H9 (cell line): ENCODE data around the gene GPR153. TPM values are rescaled to one million over a fixed set of nuclear protein-coding genes. Genes with fewer than 3 reads are reported as not detected.

ENCODE experiments used
- DNase-seq: peaks from one replicate; pipeline ENCODE4 v3.0.0-alpha.2; 2017
- H2AFZ ChIP-seq: one replicate; pipeline ENCODE4 v1.6.1; 2013; ENCODE audit warnings: mild to moderate bottlenecking, low read length, control low read depth, moderate library complexity
- H2AK5ac ChIP-seq: 2 replicates; pipeline ENCODE4 v1.6.1; 2013; ENCODE audit warnings: low read length, control low read depth, mixed read lengths; ENCODE audit not compliant: insufficient read length
- H2BK120ac ChIP-seq: one replicate; pipeline ENCODE4 v1.6.1; 2013; ENCODE audit warnings: low read depth, mild to moderate bottlenecking, low read length, control low read depth, inconsistent platforms; ENCODE audit not compliant: poor library complexity, severe bottlenecking
- H2BK12ac ChIP-seq: 2 replicates; pipeline ENCODE4 v1.6.1; 2013; ENCODE audit warnings: low read length, control low read depth, mixed read lengths, low read depth; ENCODE audit not compliant: insufficient read length
- H2BK15ac ChIP-seq: 2 replicates; pipeline ENCODE4 v1.6.1; 2013; ENCODE audit warnings: low read depth, low read length, control low read depth
- H2BK20ac ChIP-seq: one replicate; pipeline ENCODE4 v1.6.1; 2013; ENCODE audit warnings: low read depth, mild to moderate bottlenecking, low read length, control low read depth, inconsistent platforms; ENCODE audit not compliant: poor library complexity, severe bottlenecking
- H2BK5ac ChIP-seq: 2 replicates; pipeline ENCODE4 v1.6.1; 2013; ENCODE audit warnings: low read length, control low read depth, mixed read lengths; ENCODE audit not compliant: insufficient read length
- H3K14ac ChIP-seq: 2 replicates; pipeline ENCODE4 v1.6.1; 2013; ENCODE audit warnings: low read length, control low read depth; ENCODE audit not compliant: insufficient read depth
- H3K18ac ChIP-seq: 2 replicates; pipeline ENCODE4 v1.6.1; 2013; ENCODE audit warnings: low read depth, mild to moderate bottlenecking, mixed read lengths, low read length, control low read depth; ENCODE audit not compliant: insufficient read length
- H3K23ac ChIP-seq: 2 replicates; pipeline ENCODE4 v1.6.1; 2013; ENCODE audit warnings: low read length, control low read depth, mixed read lengths, low read depth; ENCODE audit not compliant: insufficient read length
- H3K23me2 ChIP-seq: 2 replicates; pipeline ENCODE4 v1.6.1; 2013; ENCODE audit warnings: low read depth, mild to moderate bottlenecking, mixed read lengths, low read length, control low read depth; ENCODE audit not compliant: insufficient read length, poor library complexity, severe bottlenecking
- H3K27ac ChIP-seq: 2 replicates; pipeline ENCODE4 v1.5.1; 2013; ENCODE audit warnings: low read length, control low read depth, mixed read lengths, low read depth; ENCODE audit not compliant: insufficient read length
- H3K27me3 ChIP-seq: 2 replicates; pipeline ENCODE4 v1.6.1; 2013; ENCODE audit warnings: low read length, control low read depth, inconsistent platforms; ENCODE audit not compliant: insufficient read depth
- H3K4ac ChIP-seq: 2 replicates; pipeline ENCODE4 v1.6.1; 2013; ENCODE audit warnings: low read depth, mild to moderate bottlenecking, control low read depth, inconsistent platforms, low read length, moderate library complexity
- H3K4me1 ChIP-seq: 2 replicates; pipeline ENCODE4 v1.6.1; 2013; ENCODE audit warnings: low read length, control low read depth, inconsistent platforms; ENCODE audit not compliant: insufficient read depth
- H3K4me2 ChIP-seq: 2 replicates; pipeline ENCODE4 v1.6.1; 2013; ENCODE audit warnings: low read length, control low read depth, mixed read lengths; ENCODE audit not compliant: insufficient read length, insufficient read depth
- H3K56ac ChIP-seq: 2 replicates; pipeline ENCODE4 v1.6.1; 2013; ENCODE audit warnings: low read depth, mild to moderate bottlenecking, mixed read lengths, low read length, control low read depth; ENCODE audit not compliant: insufficient read length
- H3K79me1 ChIP-seq: 2 replicates; pipeline ENCODE4 v1.6.1; 2013; ENCODE audit warnings: low read depth, mild to moderate bottlenecking, moderate library complexity, low read length, control low read depth, inconsistent platforms; ENCODE audit not compliant: insufficient read depth, poor library complexity, severe bottlenecking
- H3K79me2 ChIP-seq: 2 replicates; pipeline ENCODE4 v1.6.1; 2013; ENCODE audit warnings: low read length, control low read depth, inconsistent platforms; ENCODE audit not compliant: insufficient read depth
- H3K9ac ChIP-seq: 2 replicates; pipeline ENCODE4 v1.6.1; 2013; ENCODE audit warnings: low read length, control low read depth, mixed read lengths; ENCODE audit not compliant: insufficient read length; ENCODE audit errors: extremely low read depth
- H3K9me3 ChIP-seq: one replicate; pipeline ENCODE4 v1.6.1; 2013; ENCODE audit warnings: low read depth, low read length, inconsistent platforms; ENCODE audit not compliant: control insufficient read depth
- H3T11ph ChIP-seq: one replicate; pipeline ENCODE4 v1.6.1; 2013; ENCODE audit warnings: mild to moderate bottlenecking, low read length, control low read depth, inconsistent platforms
- H4K20me1 ChIP-seq: one replicate; pipeline ENCODE4 v1.6.1; 2013; ENCODE audit not compliant: control insufficient read depth, insufficient read length, insufficient read depth
- H4K5ac ChIP-seq: 2 replicates; pipeline ENCODE4 v1.6.1; 2013; ENCODE audit warnings: low read depth, mild to moderate bottlenecking, mixed read lengths, low read length, control low read depth; ENCODE audit not compliant: insufficient read length
- H4K8ac ChIP-seq: replicated peaks from 2 replicates; pipeline ENCODE4 v1.6.1; 2013; ENCODE audit warnings: low read length, control low read depth, mixed read lengths, low read depth; ENCODE audit not compliant: insufficient read length
- H4K91ac ChIP-seq: 2 replicates; pipeline ENCODE4 v1.6.1; 2013; ENCODE audit warnings: low read depth, mild to moderate bottlenecking, moderate library complexity, mixed read lengths, low read length, control low read depth; ENCODE audit not compliant: insufficient read length
- H3K27ac Mint-ChIP-seq, 3 experiments: 2 replicates in 2 of 3; 3 replicates in 1 of 3; pipeline ENCODE4 v1.8.0; 2020 to 2021; ENCODE audit warnings: mixed read lengths in 3 of 3, mild to moderate bottlenecking in 1 of 3, moderate library complexity in 1 of 3
- H3K27me3 Mint-ChIP-seq: 2 replicates; pipeline ENCODE4 v1.8.0; 2021; ENCODE audit warnings: low read depth, mild to moderate bottlenecking, moderate library complexity, mixed read lengths
- H3K36me3 Mint-ChIP-seq, 3 experiments: 2 replicates in 2 of 3; 3 replicates in 1 of 3; pipeline ENCODE4 v1.8.0; 2020 to 2021; ENCODE audit warnings: low read depth in 3 of 3, mixed read lengths in 3 of 3; ENCODE audit not compliant: insufficient read depth in 1 of 3
- H3K4me1 Mint-ChIP-seq, 2 experiments: 2 replicates each; pipeline ENCODE4 v1.8.0; 2020; ENCODE audit warnings: mixed read lengths in 2 of 2
- H3K4me3 Mint-ChIP-seq, 2 experiments: 2 replicates in 1 of 2; 3 replicates in 1 of 2; pipeline ENCODE4 v1.8.0; 2020 to 2021; ENCODE audit warnings: mild to moderate bottlenecking in 2 of 2, mixed read lengths in 2 of 2, moderate library complexity in 1 of 2
- H3K9me3 Mint-ChIP-seq, 2 experiments: 2 replicates in 1 of 2; 3 replicates in 1 of 2; pipeline ENCODE4 v1.8.0; 2020; ENCODE audit warnings: mild to moderate bottlenecking in 2 of 2, mixed read lengths in 2 of 2, moderate library complexity in 1 of 2
- CTCF ChIP-seq: fragments of 200-600 bp; sonication (generic); conservative IDR thresholded peaks from 3 replicates; pipeline ENCODE4 v1.8.0; 2021; ENCODE audit warnings: antibody characterized with exemption, mild to moderate bottlenecking
- WGBS: extraction: QIAGEN DNeasy Blood & Tissue Kit; methylation state at CpG from one replicate; pipeline ENCODE4 v1.1.7; 2013; ENCODE audit warnings: missing lambda C conversion rate, low lambda C conversion rate, mixed read lengths; ENCODE audit not compliant: insufficient read length; ENCODE audit errors: extremely low coverage; 5-methylcytosine and 5-hydroxymethylcytosine counted together
- total RNA-seq: library from RNA; stranded (reverse); gene quantifications from 2 replicates; pipeline ENCODE4 v1.2.1, GENCODE V29; 2021

The GPR153 gene
- total RNA-seq, 1 experiment from 2014 or later, result 8.9 TPM

DNA sequence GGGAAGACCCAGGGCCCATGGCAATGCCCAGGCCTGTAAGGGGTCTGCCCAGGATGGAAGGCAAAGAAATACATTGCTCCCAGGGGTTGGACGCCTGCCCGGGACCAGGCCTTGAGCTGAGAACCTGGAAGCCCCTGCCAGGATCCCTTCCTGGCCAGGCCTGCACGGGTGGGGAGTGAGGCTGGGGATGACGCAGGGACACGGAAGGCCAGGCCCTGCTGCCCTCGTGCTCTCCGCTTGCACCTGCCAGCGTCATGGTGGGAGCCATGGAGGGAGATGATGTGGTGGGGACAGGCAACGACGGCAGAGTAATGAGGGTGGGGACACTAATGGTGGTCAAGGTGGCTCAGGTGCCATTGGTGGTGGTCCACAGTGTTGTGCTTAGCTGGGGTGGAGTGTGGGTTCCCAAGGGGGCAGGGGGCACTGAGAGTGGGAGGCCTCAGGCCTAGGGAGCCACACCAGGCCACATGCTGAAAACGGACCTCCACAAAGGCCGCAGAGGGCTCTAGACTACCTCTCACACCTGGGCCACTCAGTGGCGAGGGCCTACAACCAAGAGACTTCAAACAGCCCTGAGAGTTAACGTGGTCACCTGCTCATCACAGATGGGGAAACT lies 12.6 kb downstream of the GPR153 start:
- Mint-ChIP-seq H3K9me3 (no peaks in the 10 kb centered on the region), H3K4me1 (peaks cover 23 to 24% of the 10 kb centered on the region in 2 experiments), H3K4me3 (peak overlapping the region; percentile 4 to 58; a peak in 4 of 5 replicates), H3K36me3 (peaks cover 0 to 2% (median 0%) of the 10 kb centered on the region in 3 experiments; a peak in 1 of 7 replicates), H3K27ac (no peak overlapping the region), H3K27me3 (peaks cover 62% of the 10 kb centered on the region)
- no peak overlapping the region for H2BK120ac ChIP-seq
- H2AFZ ChIP-seq, result no peak overlapping the region
- H3K4ac ChIP-seq, result no peak overlapping the region
- H3K56ac ChIP-seq, result no peak overlapping the region
- no peak overlapping the region for H3K14ac ChIP-seq
- H3K9ac ChIP-seq, result no peak overlapping the region
- H4K8ac ChIP-seq, result no peak overlapping the region
- no peak for DNase-seq
- peaks cover 17% of the 10 kb centered on the region for H3K23me2 ChIP-seq
- no peaks in the 10 kb centered on the region for H3K79me2 ChIP-seq
- H3T11ph ChIP-seq, result no peak overlapping the region
- H3K4me2 ChIP-seq, result peak overlapping the region; percentile 28
- H4K91ac ChIP-seq, result no peak overlapping the region
- no peaks in the 10 kb centered on the region for H4K20me1 ChIP-seq
- TF ChIP-seq CTCF, result no peak
- H2AK5ac ChIP-seq, result no peak overlapping the region
- H3K27me3 ChIP-seq, result peaks cover 18% of the 10 kb centered on the region; the same call in 1 of the 2 replicates
- H2BK12ac ChIP-seq, result no peak overlapping the region
- H3K27ac ChIP-seq, result no peak overlapping the region
- no peaks in the 10 kb centered on the region for H3K9me3 ChIP-seq
- no peak overlapping the region for H2BK15ac ChIP-seq
- WGBS, result no CpG with 5 or more reads among the region's 14 CpGs
- no peak overlapping the region for H2BK20ac ChIP-seq
- H4K5ac ChIP-seq, result no peak overlapping the region
- no peak overlapping the region for H3K18ac ChIP-seq
- H3K4me1 ChIP-seq, result peaks cover under 1% of the 10 kb centered on the region; the same call in 1 of the 2 replicates
- no peak overlapping the region for H3K23ac ChIP-seq
- H3K79me1 ChIP-seq, result no peaks in the 10 kb centered on the region
- H2BK5ac ChIP-seq, result no peak overlapping the region
